Mesendoderm (in vitro differentiated cells): ENCODE measurements around the gene C10orf88.

Experiments
- DNase-seq: peaks from one replicate; pipeline ENCODE4 v3.0.0; 2013
- H2AK5ac ChIP-seq: 2 replicates; pipeline ENCODE4 v1.6.1; 2013; ENCODE audit warnings: low read length, inconsistent platforms
- H2BK120ac ChIP-seq: 2 replicates; pipeline ENCODE4 v1.6.1; 2013; ENCODE audit warnings: low read depth, mild to moderate bottlenecking, low read length, moderate library complexity, mixed read lengths
- H2BK15ac ChIP-seq: replicated peaks from 2 replicates; pipeline ENCODE4 v1.6.1; 2013; ENCODE audit warnings: low read depth, mild to moderate bottlenecking, moderate library complexity
- H2BK5ac ChIP-seq: 2 replicates; pipeline ENCODE4 v1.6.1; 2013; ENCODE audit warnings: low read length, inconsistent platforms
- H3K18ac ChIP-seq: 2 replicates; pipeline ENCODE4 v1.6.1; 2013; ENCODE audit warnings: mild to moderate bottlenecking, low read length, mixed read lengths
- H3K23ac ChIP-seq: one replicate; pipeline ENCODE4 v1.6.1; 2013; ENCODE audit warnings: low read length
- H3K27ac ChIP-seq: 2 replicates; pipeline ENCODE4 v1.5.1; 2013; ENCODE audit warnings: low read depth, mild to moderate bottlenecking, inconsistent platforms, low read length, moderate library complexity
- H3K27me3 ChIP-seq: 2 replicates; pipeline ENCODE4 v1.6.1; 2013; ENCODE audit warnings: low read length, control low read depth, mild to moderate bottlenecking, inconsistent platforms; ENCODE audit not compliant: insufficient read depth, poor library complexity
- H3K36me3 ChIP-seq: 2 replicates; pipeline ENCODE4 v1.6.1; 2013; ENCODE audit warnings: low read length, inconsistent platforms; ENCODE audit not compliant: control insufficient read depth, insufficient read depth
- H3K4ac ChIP-seq: one replicate; pipeline ENCODE4 v1.6.1; 2013; ENCODE audit warnings: low read depth, mild to moderate bottlenecking, low read length, moderate library complexity
- H3K4me1 ChIP-seq: 2 replicates; pipeline ENCODE4 v1.6.1; 2013; ENCODE audit warnings: low read depth, low read length, inconsistent platforms; ENCODE audit not compliant: control insufficient read depth
- H3K4me2 ChIP-seq: 2 replicates; pipeline ENCODE4 v1.6.1; 2013; ENCODE audit warnings: low read length
- H3K4me3 ChIP-seq: 2 replicates; pipeline ENCODE4 v1.5.1; 2013; ENCODE audit warnings: mild to moderate bottlenecking, low read length
- H3K56ac ChIP-seq: one replicate; pipeline ENCODE4 v1.6.1; 2013; ENCODE audit warnings: low read length
- H3K79me1 ChIP-seq: 2 replicates; pipeline ENCODE4 v1.6.1; 2013; ENCODE audit warnings: low read length, inconsistent platforms
- H3K79me2 ChIP-seq: 2 replicates; pipeline ENCODE4 v1.6.1; 2013; ENCODE audit warnings: mild to moderate bottlenecking, low read length; ENCODE audit not compliant: control insufficient read depth, insufficient read depth
- H3K9ac ChIP-seq: 2 replicates; pipeline ENCODE4 v1.6.1; 2013; ENCODE audit warnings: low read length, inconsistent platforms
- H4K5ac ChIP-seq: one replicate; pipeline ENCODE4 v1.6.1; 2013; ENCODE audit warnings: low read length
- H4K8ac ChIP-seq: one replicate; pipeline ENCODE4 v1.6.1; 2013; ENCODE audit warnings: low read depth, mild to moderate bottlenecking, control low read depth, low read length, moderate library complexity
- WGBS: extraction: QIAGEN DNeasy Blood & Tissue Kit; methylation state at CpG from one replicate; pipeline ENCODE4 v1.1.7; 2013; ENCODE audit warnings: low lambda C conversion rate, missing lambda C conversion rate; ENCODE audit not compliant: insufficient coverage; ENCODE audit errors: extremely low coverage; 5-methylcytosine and 5-hydroxymethylcytosine counted together

The C10orf88 gene

DNA sequence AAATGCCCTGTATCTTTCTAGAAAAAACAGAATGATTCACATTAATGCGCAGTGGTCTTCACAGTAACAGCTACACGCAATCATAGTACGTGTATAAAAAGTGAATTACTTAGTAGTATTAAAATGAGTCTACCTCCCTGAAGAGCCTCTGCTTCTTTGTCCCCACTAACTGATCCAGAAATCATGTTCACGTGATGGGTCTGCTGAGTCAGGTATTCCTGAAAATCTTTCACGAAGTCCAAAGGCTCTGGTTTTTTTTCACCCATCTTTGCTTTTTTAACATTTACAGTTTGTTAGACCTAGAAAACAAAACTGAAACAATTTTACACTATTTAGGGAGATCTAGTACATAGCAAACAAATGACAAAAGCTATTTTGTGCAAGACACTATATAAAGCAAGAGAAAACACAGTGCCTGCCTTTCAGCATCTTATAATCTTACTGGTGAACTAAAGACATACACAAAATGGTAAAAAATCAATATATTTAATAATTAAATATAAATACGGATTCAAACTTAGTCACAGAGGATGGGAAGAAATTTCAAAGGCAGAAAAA, 44.4 kb upstream of the C10orf88 start:
- no peak for DNase-seq
- Histone ChIP-seq H3K4ac (no peak overlapping the region), H3K4me2 (no peak overlapping the region), H3K23ac (no peak overlapping the region), H4K8ac (no peak overlapping the region), H3K36me3 (peaks cover 4% of the 10 kb centered on the region), H3K79me1 (peaks cover 7% of the 10 kb centered on the region), H3K4me1 (no peaks in the 10 kb centered on the region), H3K9ac (no peak overlapping the region), H3K56ac (no peak overlapping the region), H2BK15ac (no peak overlapping the region), H2BK120ac (no peak overlapping the region), H3K27ac (no peak overlapping the region), H3K4me3 (no peak overlapping the region), H3K79me2 (peaks cover 4% of the 10 kb centered on the region), H2AK5ac (no peak overlapping the region), H2BK5ac (no peak overlapping the region), H3K27me3 (no peaks in the 10 kb centered on the region), H3K18ac (no peak overlapping the region), H4K5ac (no peak overlapping the region)
- WGBS, result no CpG with 5 or more reads among the region's 6 CpGs

DNA sequence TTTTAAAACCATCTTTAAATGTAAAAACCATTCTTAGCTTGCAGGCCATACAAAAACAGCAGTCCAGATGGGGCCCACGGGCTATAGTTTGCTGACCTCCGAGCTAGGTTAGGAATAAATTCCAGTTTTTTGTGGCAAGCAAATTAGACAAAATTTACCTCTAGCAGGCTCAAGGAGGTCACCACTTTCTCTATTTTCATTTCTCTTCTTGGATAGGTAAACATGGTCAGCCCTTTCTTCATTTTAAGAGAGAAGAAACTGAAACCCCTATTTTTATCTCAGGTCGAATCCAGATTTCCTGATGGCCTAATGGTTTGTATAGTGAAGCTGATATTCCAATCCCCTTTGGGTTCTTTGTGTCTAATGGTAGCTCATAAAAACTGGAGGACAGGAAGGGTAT, 43.8 kb upstream of the C10orf88 start:
- no peak overlapping the region for H2BK15ac ChIP-seq
- H2BK5ac ChIP-seq, result no peak overlapping the region
- H3K27ac ChIP-seq, result no peak overlapping the region
- no peak overlapping the region for H3K4me3 ChIP-seq
- no peak overlapping the region for H2AK5ac ChIP-seq
- H3K18ac ChIP-seq, result no peak overlapping the region
- H3K79me1 ChIP-seq, result peaks cover 7% of the 10 kb centered on the region
- H3K36me3 ChIP-seq, result peaks cover 4% of the 10 kb centered on the region
- H3K27me3 ChIP-seq, result no peaks in the 10 kb centered on the region
- H3K9ac ChIP-seq, result no peak overlapping the region
- no peak for DNase-seq
- no CpG with 5 or more reads among the region's 3 CpGs for WGBS
- H3K56ac ChIP-seq, result no peak overlapping the region
- H3K23ac ChIP-seq, result no peak overlapping the region
- no peak overlapping the region for H3K4ac ChIP-seq
- H4K5ac ChIP-seq, result no peak overlapping the region
- H3K4me1 ChIP-seq, result no peaks in the 10 kb centered on the region
- no peak overlapping the region for H4K8ac ChIP-seq
- no peak overlapping the region for H3K4me2 ChIP-seq
- peaks cover 4% of the 10 kb centered on the region for H3K79me2 ChIP-seq
- no peak overlapping the region for H2BK120ac ChIP-seq

DNA sequence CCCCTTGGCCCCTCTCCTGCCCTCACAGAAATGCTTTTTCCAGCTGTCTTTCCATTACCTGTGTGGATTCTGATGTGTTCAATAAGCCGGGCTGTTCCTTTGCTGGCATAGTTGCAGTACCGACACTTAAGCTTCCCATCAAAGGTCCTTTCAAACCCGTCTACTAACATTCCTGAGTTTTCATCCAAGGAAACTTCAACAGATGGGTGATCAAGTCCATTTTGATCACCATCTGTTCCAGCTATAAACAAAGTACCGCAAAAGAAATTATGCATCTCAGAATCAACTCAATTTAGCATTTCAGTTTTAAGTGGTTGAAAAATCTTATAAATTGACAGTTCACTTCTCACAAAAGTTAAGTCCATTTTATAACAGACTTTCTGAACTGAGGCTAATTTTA, 41.9 kb upstream of the C10orf88 start:
- Histone ChIP-seq H2AK5ac (no peak overlapping the region), H3K79me1 (peaks cover 7% of the 10 kb centered on the region), H3K4me2 (no peak overlapping the region), H4K8ac (no peak overlapping the region), H3K9ac (no peak overlapping the region), H3K4ac (no peak overlapping the region), H3K23ac (no peak overlapping the region), H3K18ac (no peak overlapping the region), H3K4me3 (no peak overlapping the region), H3K4me1 (no peaks in the 10 kb centered on the region), H3K27ac (no peak overlapping the region), H3K27me3 (no peaks in the 10 kb centered on the region), H3K79me2 (peaks cover 4% of the 10 kb centered on the region), H2BK15ac (no peak overlapping the region), H3K56ac (no peak overlapping the region), H2BK120ac (no peak overlapping the region), H2BK5ac (no peak overlapping the region), H3K36me3 (peaks cover 4% of the 10 kb centered on the region), H4K5ac (no peak overlapping the region)
- DNase-seq, result no peak
- WGBS, result no CpG with 5 or more reads among the region's 4 CpGs

DNA sequence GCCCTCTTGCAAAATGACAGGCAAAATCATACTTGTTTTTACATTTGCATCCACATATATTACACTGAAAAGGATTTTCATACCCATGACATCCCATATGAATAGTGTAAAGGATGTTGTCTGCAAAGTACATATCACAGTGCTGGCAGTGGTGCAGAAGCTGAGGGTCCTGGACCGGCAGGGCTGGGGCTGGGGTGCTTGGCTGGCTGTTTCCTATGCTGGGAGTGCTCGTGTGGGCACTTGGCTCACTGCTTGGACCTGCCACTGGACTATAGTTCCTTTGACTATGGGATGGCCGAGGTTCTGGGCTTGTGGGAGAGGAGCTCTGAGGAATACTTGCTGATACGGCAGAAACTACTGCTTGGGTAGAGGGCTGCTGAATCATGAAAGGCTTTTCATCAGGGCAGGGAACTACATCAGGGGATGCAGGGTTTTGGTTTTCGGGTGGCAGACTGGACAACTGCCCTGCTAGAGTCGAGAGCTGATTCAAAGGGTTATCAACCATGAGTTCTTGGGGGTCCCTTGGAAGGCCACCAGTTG, 39.8 kb upstream of the C10orf88 start:
- Histone ChIP-seq H4K5ac (no peak overlapping the region), H3K79me1 (peaks cover 3% of the 10 kb centered on the region), H3K4me3 (no peak overlapping the region), H3K27me3 (no peaks in the 10 kb centered on the region), H3K36me3 (peaks cover 4% of the 10 kb centered on the region), H3K4me2 (no peak overlapping the region), H2AK5ac (no peak overlapping the region), H3K79me2 (no peaks in the 10 kb centered on the region), H2BK15ac (no peak overlapping the region), H3K4ac (no peak overlapping the region), H3K18ac (no peak overlapping the region), H3K27ac (no peak overlapping the region), H4K8ac (no peak overlapping the region), H3K9ac (no peak overlapping the region), H2BK120ac (no peak overlapping the region), H3K56ac (no peak overlapping the region), H3K4me1 (no peaks in the 10 kb centered on the region), H2BK5ac (no peak overlapping the region), H3K23ac (no peak overlapping the region)
- no peak for DNase-seq
- no CpG with 5 or more reads among the region's 6 CpGs for WGBS

DNA sequence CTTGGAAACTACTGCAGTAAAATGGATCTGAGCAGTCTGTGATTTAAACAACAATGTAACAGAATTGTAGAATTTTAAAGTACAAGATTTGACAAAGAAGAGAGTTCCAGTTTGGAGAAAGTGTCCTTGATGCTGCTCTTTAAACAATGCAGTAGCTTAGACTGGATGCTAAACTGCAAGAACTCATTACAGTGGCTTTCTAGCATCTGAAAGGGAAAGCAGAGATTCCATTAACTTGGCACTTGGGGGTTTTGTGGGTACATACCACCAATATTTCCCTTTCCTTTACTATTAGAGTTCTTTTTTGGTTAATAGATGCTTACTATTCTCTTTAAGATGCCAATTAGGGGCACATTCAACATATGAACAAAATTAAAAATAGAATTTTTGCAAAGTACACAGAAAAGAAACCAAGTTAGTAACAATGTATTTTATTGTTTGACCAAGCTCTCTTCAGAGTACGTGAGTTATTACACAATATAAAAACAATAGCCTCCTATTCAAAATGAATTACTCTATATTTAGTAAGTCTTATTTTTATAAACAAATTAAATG, 38.1 kb upstream of the C10orf88 start:
- H3K56ac ChIP-seq, result no peak overlapping the region
- H3K79me2 ChIP-seq, result no peaks in the 10 kb centered on the region
- peaks cover 4% of the 10 kb centered on the region for H3K36me3 ChIP-seq
- no peak overlapping the region for H4K8ac ChIP-seq
- no peak overlapping the region for H3K9ac ChIP-seq
- H3K4me1 ChIP-seq, result no peaks in the 10 kb centered on the region
- no peak overlapping the region for H3K27ac ChIP-seq
- H2BK5ac ChIP-seq, result no peak overlapping the region
- no CpG with 5 or more reads among the region's 1 CpG for WGBS
- H3K79me1 ChIP-seq, result peaks cover 2% of the 10 kb centered on the region
- no peak overlapping the region for H4K5ac ChIP-seq
- H3K4me3 ChIP-seq, result no peak overlapping the region
- no peak overlapping the region for H2AK5ac ChIP-seq
- no peak overlapping the region for H2BK15ac ChIP-seq
- DNase-seq, result no peak
- H3K18ac ChIP-seq, result no peak overlapping the region
- H2BK120ac ChIP-seq, result no peak overlapping the region
- H3K4ac ChIP-seq, result no peak overlapping the region
- H3K4me2 ChIP-seq, result no peak overlapping the region
- H3K23ac ChIP-seq, result no peak overlapping the region
- no peaks in the 10 kb centered on the region for H3K27me3 ChIP-seq

DNA sequence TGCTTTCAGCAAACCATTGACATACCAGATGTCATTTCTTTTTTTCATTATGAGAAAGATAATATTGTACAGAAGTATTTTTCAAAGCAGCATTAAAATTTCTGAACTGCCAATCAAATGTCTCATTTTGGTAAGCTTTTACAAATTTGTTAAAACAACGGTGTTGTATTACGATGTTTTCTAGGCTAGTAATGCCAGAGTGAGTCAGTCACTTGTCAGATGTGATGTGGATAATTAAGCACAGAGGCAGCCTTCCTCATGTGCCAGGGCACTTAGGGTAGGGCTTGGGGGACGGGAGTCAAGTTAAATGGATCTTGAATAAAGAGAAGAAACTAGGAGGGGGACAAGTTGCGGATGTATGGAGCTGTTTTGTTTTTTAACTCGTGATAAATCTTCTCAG, 36.3 kb upstream of the C10orf88 start:
- H3K79me1 ChIP-seq, result peaks cover 2% of the 10 kb centered on the region
- H4K5ac ChIP-seq, result no peak overlapping the region
- H3K9ac ChIP-seq, result no peak overlapping the region
- no CpG with 5 or more reads among the region's 5 CpGs for WGBS
- no peaks in the 10 kb centered on the region for H3K27me3 ChIP-seq
- no peak overlapping the region for H3K27ac ChIP-seq
- H3K4ac ChIP-seq, result no peak overlapping the region
- H3K23ac ChIP-seq, result no peak overlapping the region
- H3K18ac ChIP-seq, result no peak overlapping the region
- H3K36me3 ChIP-seq, result peaks cover 3% of the 10 kb centered on the region
- no peak overlapping the region for H2BK15ac ChIP-seq
- no peak overlapping the region for H2AK5ac ChIP-seq
- DNase-seq, result no peak
- no peak overlapping the region for H3K56ac ChIP-seq
- H2BK120ac ChIP-seq, result no peak overlapping the region
- H4K8ac ChIP-seq, result no peak overlapping the region
- no peak overlapping the region for H3K4me2 ChIP-seq
- no peaks in the 10 kb centered on the region for H3K79me2 ChIP-seq
- H3K4me3 ChIP-seq, result no peak overlapping the region
- no peaks in the 10 kb centered on the region for H3K4me1 ChIP-seq
- no peak overlapping the region for H2BK5ac ChIP-seq
